Lower leg skin (tissue), 3 donors: ENCODE measurements around the gene RASSF5.

Source experiments
- POLR2A ChIP-seq, 2 donors: fragments of 450-650 bp; IDR thresholded peaks; one replicate each; pipeline ENCODE4 v1.6.1; 2016 to 2017; ENCODE audit warnings: antibody characterized with exemption in 2 of 2, mild to moderate bottlenecking in 1 of 2, moderate library complexity in 1 of 2
- TF ChIP-seq, protein P1 (sequence below), 3 donors: fragments of 450-650 bp; IDR thresholded peaks; one replicate each; pipeline ENCODE4 v1.5.1; 2016; ENCODE audit warnings: antibody characterized with exemption in 3 of 3, mild to moderate bottlenecking in 3 of 3, moderate library complexity in 2 of 3

DNA sequence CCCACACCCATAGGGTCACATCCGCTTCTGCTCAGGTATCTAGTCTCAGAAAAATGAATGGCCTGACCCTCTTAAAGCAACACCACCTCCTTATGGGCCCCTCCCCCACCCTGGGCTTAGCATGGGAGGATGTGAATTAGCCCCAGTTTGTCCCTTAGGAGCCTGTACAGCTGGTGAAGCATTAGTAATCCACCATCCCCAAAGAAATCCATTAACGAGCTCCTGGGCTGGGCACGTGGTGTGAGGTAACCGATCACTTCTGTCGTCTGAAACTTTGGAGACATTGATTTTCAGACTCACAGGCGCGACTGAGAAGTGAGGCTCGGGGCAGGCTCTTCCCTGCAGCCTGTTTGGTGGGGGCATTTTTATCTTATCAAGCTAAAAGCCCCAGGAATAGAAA, 10.5 kb downstream of the RASSF5 start:
- no peak for TF ChIP-seq POLR2A (IDR thresholded peaks at IDR 0.05)
- TF ChIP-seq, protein P1, sequence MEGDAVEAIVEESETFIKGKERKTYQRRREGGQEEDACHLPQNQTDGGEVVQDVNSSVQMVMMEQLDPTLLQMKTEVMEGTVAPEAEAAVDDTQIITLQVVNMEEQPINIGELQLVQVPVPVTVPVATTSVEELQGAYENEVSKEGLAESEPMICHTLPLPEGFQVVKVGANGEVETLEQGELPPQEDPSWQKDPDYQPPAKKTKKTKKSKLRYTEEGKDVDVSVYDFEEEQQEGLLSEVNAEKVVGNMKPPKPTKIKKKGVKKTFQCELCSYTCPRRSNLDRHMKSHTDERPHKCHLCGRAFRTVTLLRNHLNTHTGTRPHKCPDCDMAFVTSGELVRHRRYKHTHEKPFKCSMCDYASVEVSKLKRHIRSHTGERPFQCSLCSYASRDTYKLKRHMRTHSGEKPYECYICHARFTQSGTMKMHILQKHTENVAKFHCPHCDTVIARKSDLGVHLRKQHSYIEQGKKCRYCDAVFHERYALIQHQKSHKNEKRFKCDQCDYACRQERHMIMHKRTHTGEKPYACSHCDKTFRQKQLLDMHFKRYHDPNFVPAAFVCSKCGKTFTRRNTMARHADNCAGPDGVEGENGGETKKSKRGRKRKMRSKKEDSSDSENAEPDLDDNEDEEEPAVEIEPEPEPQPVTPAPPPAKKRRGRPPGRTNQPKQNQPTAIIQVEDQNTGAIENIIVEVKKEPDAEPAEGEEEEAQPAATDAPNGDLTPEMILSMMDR (IDR thresholded peaks at IDR 0.05): no peak
